H9 (cell line): ENCODE measurements around the gene PGM1. TPM values are rescaled to one million over a fixed set of nuclear protein-coding genes. Genes with fewer than 3 reads are reported as not detected.

Experiments
- DNase-seq: peaks from one replicate; pipeline ENCODE4 v3.0.0-alpha.2; 2017
- H2AFZ ChIP-seq: one replicate; pipeline ENCODE4 v1.6.1; 2013; ENCODE audit warnings: mild to moderate bottlenecking, low read length, control low read depth, moderate library complexity
- H2AK5ac ChIP-seq: 2 replicates; pipeline ENCODE4 v1.6.1; 2013; ENCODE audit warnings: low read length, control low read depth, mixed read lengths; ENCODE audit not compliant: insufficient read length
- H2BK120ac ChIP-seq: one replicate; pipeline ENCODE4 v1.6.1; 2013; ENCODE audit warnings: low read depth, mild to moderate bottlenecking, low read length, control low read depth, inconsistent platforms; ENCODE audit not compliant: poor library complexity, severe bottlenecking
- H2BK12ac ChIP-seq: 2 replicates; pipeline ENCODE4 v1.6.1; 2013; ENCODE audit warnings: low read length, control low read depth, mixed read lengths, low read depth; ENCODE audit not compliant: insufficient read length
- H2BK15ac ChIP-seq: 2 replicates; pipeline ENCODE4 v1.6.1; 2013; ENCODE audit warnings: low read depth, low read length, control low read depth
- H2BK20ac ChIP-seq: one replicate; pipeline ENCODE4 v1.6.1; 2013; ENCODE audit warnings: low read depth, mild to moderate bottlenecking, low read length, control low read depth, inconsistent platforms; ENCODE audit not compliant: poor library complexity, severe bottlenecking
- H2BK5ac ChIP-seq: 2 replicates; pipeline ENCODE4 v1.6.1; 2013; ENCODE audit warnings: low read length, control low read depth, mixed read lengths; ENCODE audit not compliant: insufficient read length
- H3K14ac ChIP-seq: 2 replicates; pipeline ENCODE4 v1.6.1; 2013; ENCODE audit warnings: low read length, control low read depth; ENCODE audit not compliant: insufficient read depth
- H3K18ac ChIP-seq: 2 replicates; pipeline ENCODE4 v1.6.1; 2013; ENCODE audit warnings: low read depth, mild to moderate bottlenecking, mixed read lengths, low read length, control low read depth; ENCODE audit not compliant: insufficient read length
- H3K23ac ChIP-seq: 2 replicates; pipeline ENCODE4 v1.6.1; 2013; ENCODE audit warnings: low read length, control low read depth, mixed read lengths, low read depth; ENCODE audit not compliant: insufficient read length
- H3K23me2 ChIP-seq: 2 replicates; pipeline ENCODE4 v1.6.1; 2013; ENCODE audit warnings: low read depth, mild to moderate bottlenecking, mixed read lengths, low read length, control low read depth; ENCODE audit not compliant: insufficient read length, poor library complexity, severe bottlenecking
- H3K27ac ChIP-seq: 2 replicates; pipeline ENCODE4 v1.5.1; 2013; ENCODE audit warnings: low read length, control low read depth, mixed read lengths, low read depth; ENCODE audit not compliant: insufficient read length
- H3K27me3 ChIP-seq: 2 replicates; pipeline ENCODE4 v1.6.1; 2013; ENCODE audit warnings: low read length, control low read depth, inconsistent platforms; ENCODE audit not compliant: insufficient read depth
- H3K4ac ChIP-seq: 2 replicates; pipeline ENCODE4 v1.6.1; 2013; ENCODE audit warnings: low read depth, mild to moderate bottlenecking, control low read depth, inconsistent platforms, low read length, moderate library complexity
- H3K4me1 ChIP-seq: 2 replicates; pipeline ENCODE4 v1.6.1; 2013; ENCODE audit warnings: low read length, control low read depth, inconsistent platforms; ENCODE audit not compliant: insufficient read depth
- H3K4me2 ChIP-seq: 2 replicates; pipeline ENCODE4 v1.6.1; 2013; ENCODE audit warnings: low read length, control low read depth, mixed read lengths; ENCODE audit not compliant: insufficient read length, insufficient read depth
- H3K56ac ChIP-seq: 2 replicates; pipeline ENCODE4 v1.6.1; 2013; ENCODE audit warnings: low read depth, mild to moderate bottlenecking, mixed read lengths, low read length, control low read depth; ENCODE audit not compliant: insufficient read length
- H3K79me1 ChIP-seq: 2 replicates; pipeline ENCODE4 v1.6.1; 2013; ENCODE audit warnings: low read depth, mild to moderate bottlenecking, moderate library complexity, low read length, control low read depth, inconsistent platforms; ENCODE audit not compliant: insufficient read depth, poor library complexity, severe bottlenecking
- H3K79me2 ChIP-seq: 2 replicates; pipeline ENCODE4 v1.6.1; 2013; ENCODE audit warnings: low read length, control low read depth, inconsistent platforms; ENCODE audit not compliant: insufficient read depth
- H3K9ac ChIP-seq: 2 replicates; pipeline ENCODE4 v1.6.1; 2013; ENCODE audit warnings: low read length, control low read depth, mixed read lengths; ENCODE audit not compliant: insufficient read length; ENCODE audit errors: extremely low read depth
- H3K9me3 ChIP-seq: one replicate; pipeline ENCODE4 v1.6.1; 2013; ENCODE audit warnings: low read depth, low read length, inconsistent platforms; ENCODE audit not compliant: control insufficient read depth
- H3T11ph ChIP-seq: one replicate; pipeline ENCODE4 v1.6.1; 2013; ENCODE audit warnings: mild to moderate bottlenecking, low read length, control low read depth, inconsistent platforms
- H4K20me1 ChIP-seq: one replicate; pipeline ENCODE4 v1.6.1; 2013; ENCODE audit not compliant: control insufficient read depth, insufficient read length, insufficient read depth
- H4K5ac ChIP-seq: 2 replicates; pipeline ENCODE4 v1.6.1; 2013; ENCODE audit warnings: low read depth, mild to moderate bottlenecking, mixed read lengths, low read length, control low read depth; ENCODE audit not compliant: insufficient read length
- H4K8ac ChIP-seq: replicated peaks from 2 replicates; pipeline ENCODE4 v1.6.1; 2013; ENCODE audit warnings: low read length, control low read depth, mixed read lengths, low read depth; ENCODE audit not compliant: insufficient read length
- H4K91ac ChIP-seq: 2 replicates; pipeline ENCODE4 v1.6.1; 2013; ENCODE audit warnings: low read depth, mild to moderate bottlenecking, moderate library complexity, mixed read lengths, low read length, control low read depth; ENCODE audit not compliant: insufficient read length
- H3K27ac Mint-ChIP-seq, 3 experiments: 2 replicates in 2 of 3; 3 replicates in 1 of 3; pipeline ENCODE4 v1.8.0; 2020 to 2021; ENCODE audit warnings: mixed read lengths in 3 of 3, mild to moderate bottlenecking in 1 of 3, moderate library complexity in 1 of 3
- H3K27me3 Mint-ChIP-seq: 2 replicates; pipeline ENCODE4 v1.8.0; 2021; ENCODE audit warnings: low read depth, mild to moderate bottlenecking, moderate library complexity, mixed read lengths
- H3K36me3 Mint-ChIP-seq, 3 experiments: 2 replicates in 2 of 3; 3 replicates in 1 of 3; pipeline ENCODE4 v1.8.0; 2020 to 2021; ENCODE audit warnings: low read depth in 3 of 3, mixed read lengths in 3 of 3; ENCODE audit not compliant: insufficient read depth in 1 of 3
- H3K4me1 Mint-ChIP-seq, 2 experiments: 2 replicates each; pipeline ENCODE4 v1.8.0; 2020; ENCODE audit warnings: mixed read lengths in 2 of 2
- H3K4me3 Mint-ChIP-seq, 2 experiments: 2 replicates in 1 of 2; 3 replicates in 1 of 2; pipeline ENCODE4 v1.8.0; 2020 to 2021; ENCODE audit warnings: mild to moderate bottlenecking in 2 of 2, mixed read lengths in 2 of 2, moderate library complexity in 1 of 2
- H3K9me3 Mint-ChIP-seq, 2 experiments: 2 replicates in 1 of 2; 3 replicates in 1 of 2; pipeline ENCODE4 v1.8.0; 2020; ENCODE audit warnings: mild to moderate bottlenecking in 2 of 2, mixed read lengths in 2 of 2, moderate library complexity in 1 of 2
- CTCF ChIP-seq: fragments of 200-600 bp; sonication (generic); conservative IDR thresholded peaks from 3 replicates; pipeline ENCODE4 v1.8.0; 2021; ENCODE audit warnings: antibody characterized with exemption, mild to moderate bottlenecking
- WGBS: extraction: QIAGEN DNeasy Blood & Tissue Kit; methylation state at CpG from one replicate; pipeline ENCODE4 v1.1.7; 2013; ENCODE audit warnings: missing lambda C conversion rate, low lambda C conversion rate, mixed read lengths; ENCODE audit not compliant: insufficient read length; ENCODE audit errors: extremely low coverage; 5-methylcytosine and 5-hydroxymethylcytosine counted together
- total RNA-seq: library from RNA; stranded (reverse); gene quantifications from 2 replicates; pipeline ENCODE4 v1.2.1, GENCODE V29; 2021

PGM1 gene
- total RNA-seq, 1 experiment from 2014 or later, result 56.4 TPM

GRCh38 chr1:63626222-63626621 is 33.0 kb downstream of the PGM1 start:
- no peak for TF ChIP-seq CTCF
- WGBS, result 100% methylated on average over 1 of the region's 2 CpGs
- Histone ChIP-seq H2AK5ac (no peak overlapping the region), H2BK15ac (no peak overlapping the region), H3K23me2 (no peaks in the 10 kb centered on the region), H4K91ac (no peak overlapping the region), H3K23ac (no peak overlapping the region), H3K79me1 (no peaks in the 10 kb centered on the region), H4K20me1 (no peaks in the 10 kb centered on the region), H3K79me2 (no peaks in the 10 kb centered on the region), H3K18ac (no peak overlapping the region), H3K14ac (no peak overlapping the region), H2BK20ac (no peak overlapping the region), H3K9ac (no peak overlapping the region), H4K5ac (no peak overlapping the region), H3K27me3 (no peaks in the 10 kb centered on the region), H4K8ac (no peak overlapping the region), H3K4me1 (no peaks in the 10 kb centered on the region), H2BK120ac (no peak overlapping the region), H2BK12ac (no peak overlapping the region), H3K9me3 (no peaks in the 10 kb centered on the region), H2BK5ac (no peak overlapping the region), H3K56ac (no peak overlapping the region), H3T11ph (no peak overlapping the region), H3K4ac (no peak overlapping the region), H3K27ac (no peak overlapping the region), H3K4me2 (no peak overlapping the region), H2AFZ (no peak overlapping the region)
- no peak for DNase-seq
- Mint-ChIP-seq H3K27me3 (no peaks in the 10 kb centered on the region), H3K9me3 (no peaks in the 10 kb centered on the region), H3K27ac (no peak overlapping the region; a peak in 1 of 7 replicates), H3K36me3 (peaks cover 0 to 2% (median 0%) of the 10 kb centered on the region in 3 experiments; a peak in 2 of 7 replicates), H3K4me3 (no peak overlapping the region), H3K4me1 (peaks cover 20 to 26% of the 10 kb centered on the region in 2 experiments)
